GM12874 (cell line): ENCODE data around the gene DLG2.

Experiments used
- CTCF ChIP-seq: IDR thresholded peaks from 2 replicates; pipeline ENCODE4 v1.5.1; 2011; ENCODE audit warnings: low read depth, mild to moderate bottlenecking, control low read depth, low read length, moderate library complexity; ENCODE audit not compliant: insufficient read depth

Gene DLG2

GRCh38 chr11:84524422-84525051 lies 1102.6 kb downstream of the DLG2 start:
- TF ChIP-seq CTCF: no peak

- no peak for TF ChIP-seq CTCF
Measured at GRCh38 chr11:84522331-84522730, 1104.8 kb downstream of the DLG2 start.

- TF ChIP-seq CTCF: no peak
Measured at GRCh38 chr11:84518631-84519183, 1108.4 kb downstream of the DLG2 start.

GRCh38 chr11:84514436-84514835 lies 1112.7 kb downstream of the DLG2 start:
- no peak for TF ChIP-seq CTCF

- no peak for TF ChIP-seq CTCF
Measured at GRCh38 chr11:84503503-84503902, 1123.6 kb downstream of the DLG2 start.

GRCh38 chr11:84501750-84502149 lies 1125.4 kb downstream of the DLG2 start:
- no peak for TF ChIP-seq CTCF

GRCh38 chr11:84497981-84498411 lies 1129.1 kb downstream of the DLG2 start:
- no peak for TF ChIP-seq CTCF
